ENCODE results near the gene SSC5D.

Gene SSC5D

GRCh38 chr19:55478364-55478763 lies 9.9 kb upstream of the SSC5D start:
- Histone ChIP-seq H3K27ac (ENCODE audit: low read length) (peak overlapping the region; percentile 12; the same call in 1 of the 2 replicates), H2AFZ (ENCODE audit: low read depth, low read length) (no peak overlapping the region), H3K4me3 (ENCODE audit: low read depth in 1 of 2, low read length in 2 of 2) (peak overlapping the region in 1 of 2 experiments; percentile 77; a peak in 2 of 4 replicates), H3K4me2 (ENCODE audit: insufficient read depth, low read length) (peak overlapping the region; percentile 68), H3K9ac (ENCODE audit: low read depth, low read length) (peak overlapping the region; percentile 61; the same call in 1 of the 2 replicates), H3K4me1 (ENCODE audit: insufficient read depth, low read length) (peaks cover 43% of the 10 kb centered on the region), H3K36me3 (ENCODE audit: insufficient read depth, low read length) (peaks cover 20% of the 10 kb centered on the region), H3K79me2 (ENCODE audit: insufficient read depth, low read length) (peaks cover 38% of the 10 kb centered on the region), H3K9me3 (ENCODE audit: insufficient read depth, low read length, severe bottlenecking) (no peaks in the 10 kb centered on the region), H3K27me3 (ENCODE audit: insufficient read depth, low read length, poor library complexity) (no peaks in the 10 kb centered on the region), H4K20me1 (ENCODE audit: insufficient read depth, low read length) (peaks cover 14% of the 10 kb centered on the region)
- ATAC-seq (ENCODE audit: insufficient read depth, low read depth) (no peak), DNase-seq (no peak)
- TF ChIP-seq CTCF (IDR thresholded peaks at IDR 0.05; ENCODE audit: borderline replicate concordance, extremely low read depth, low read length, poor library complexity, severe bottlenecking) (no peak), EZH2 (IDR thresholded peaks at IDR 0.05; ENCODE audit: borderline replicate concordance, low read depth, low read length, severe bottlenecking) (no peak)

GRCh38 chr19:55479045-55479444 lies 9.2 kb upstream of the SSC5D start:
- Histone ChIP-seq H2AFZ (ENCODE audit: low read depth, low read length) (no peak overlapping the region), H3K4me3 (ENCODE audit: low read depth in 1 of 2, low read length in 2 of 2) (no peak overlapping the region), H3K27me3 (ENCODE audit: insufficient read depth, low read length, poor library complexity) (no peaks in the 10 kb centered on the region), H3K36me3 (ENCODE audit: insufficient read depth, low read length) (peaks cover 23% of the 10 kb centered on the region), H3K9me3 (ENCODE audit: insufficient read depth, low read length, severe bottlenecking) (no peaks in the 10 kb centered on the region), H3K79me2 (ENCODE audit: insufficient read depth, low read length) (peaks cover 38% of the 10 kb centered on the region), H4K20me1 (ENCODE audit: insufficient read depth, low read length) (peaks cover 19% of the 10 kb centered on the region), H3K4me1 (ENCODE audit: insufficient read depth, low read length) (peaks cover 50% of the 10 kb centered on the region), H3K27ac (ENCODE audit: low read length) (no peak overlapping the region), H3K4me2 (ENCODE audit: insufficient read depth, low read length) (peak overlapping the region; percentile 68; the same call in 1 of the 2 replicates), H3K9ac (ENCODE audit: low read depth, low read length) (no peak overlapping the region)
- DNase-seq (no peak), ATAC-seq (ENCODE audit: insufficient read depth, low read depth) (no peak)
- no peak for TF ChIP-seq CTCF (IDR thresholded peaks at IDR 0.05; ENCODE audit: borderline replicate concordance, extremely low read depth, low read length, poor library complexity, severe bottlenecking)
- TF ChIP-seq EZH2 (IDR thresholded peaks at IDR 0.05; ENCODE audit: borderline replicate concordance, low read depth, low read length, severe bottlenecking): no peak

- Histone ChIP-seq H3K4me2 (ENCODE audit: insufficient read depth, low read length) (peak overlapping the region; percentile 16; the same call in 1 of the 2 replicates), H3K9me3 (ENCODE audit: insufficient read depth, low read length, severe bottlenecking) (no peaks in the 10 kb centered on the region), H3K27me3 (ENCODE audit: insufficient read depth, low read length, poor library complexity) (no peaks in the 10 kb centered on the region), H3K36me3 (ENCODE audit: insufficient read depth, low read length) (peaks cover 23% of the 10 kb centered on the region), H2AFZ (ENCODE audit: low read depth, low read length) (no peak overlapping the region), H3K4me3 (ENCODE audit: low read depth in 1 of 2, low read length in 2 of 2) (no peak overlapping the region), H3K4me1 (ENCODE audit: insufficient read depth, low read length) (peaks cover 56% of the 10 kb centered on the region), H3K79me2 (ENCODE audit: insufficient read depth, low read length) (peaks cover 38% of the 10 kb centered on the region), H3K27ac (ENCODE audit: low read length) (no peak overlapping the region), H4K20me1 (ENCODE audit: insufficient read depth, low read length) (peaks cover 19% of the 10 kb centered on the region), H3K9ac (ENCODE audit: low read depth, low read length) (no peak overlapping the region)
- DNase-seq: no peak
- no peak for ATAC-seq (ENCODE audit: insufficient read depth, low read depth)
- TF ChIP-seq CTCF (IDR thresholded peaks at IDR 0.05; ENCODE audit: borderline replicate concordance, extremely low read depth, low read length, poor library complexity, severe bottlenecking) (no peak), EZH2 (IDR thresholded peaks at IDR 0.05; ENCODE audit: borderline replicate concordance, low read depth, low read length, severe bottlenecking) (no peak)
These were observed 8.6 kb upstream of the SSC5D start for GRCh38 chr19:55479451-55480230.

Measured in DND-41 (cell line).